Raji (cell line): Measurements from ENCODE around the gene CFAP61.

Experiments used
- POLR2A ChIP-seq: IDR thresholded peaks from 2 replicates; pipeline ENCODE4 v1.6.1; 2011; ENCODE audit warnings: low read depth, low read length, control low read depth; ENCODE audit not compliant: insufficient read depth

The CFAP61 gene, protein sequence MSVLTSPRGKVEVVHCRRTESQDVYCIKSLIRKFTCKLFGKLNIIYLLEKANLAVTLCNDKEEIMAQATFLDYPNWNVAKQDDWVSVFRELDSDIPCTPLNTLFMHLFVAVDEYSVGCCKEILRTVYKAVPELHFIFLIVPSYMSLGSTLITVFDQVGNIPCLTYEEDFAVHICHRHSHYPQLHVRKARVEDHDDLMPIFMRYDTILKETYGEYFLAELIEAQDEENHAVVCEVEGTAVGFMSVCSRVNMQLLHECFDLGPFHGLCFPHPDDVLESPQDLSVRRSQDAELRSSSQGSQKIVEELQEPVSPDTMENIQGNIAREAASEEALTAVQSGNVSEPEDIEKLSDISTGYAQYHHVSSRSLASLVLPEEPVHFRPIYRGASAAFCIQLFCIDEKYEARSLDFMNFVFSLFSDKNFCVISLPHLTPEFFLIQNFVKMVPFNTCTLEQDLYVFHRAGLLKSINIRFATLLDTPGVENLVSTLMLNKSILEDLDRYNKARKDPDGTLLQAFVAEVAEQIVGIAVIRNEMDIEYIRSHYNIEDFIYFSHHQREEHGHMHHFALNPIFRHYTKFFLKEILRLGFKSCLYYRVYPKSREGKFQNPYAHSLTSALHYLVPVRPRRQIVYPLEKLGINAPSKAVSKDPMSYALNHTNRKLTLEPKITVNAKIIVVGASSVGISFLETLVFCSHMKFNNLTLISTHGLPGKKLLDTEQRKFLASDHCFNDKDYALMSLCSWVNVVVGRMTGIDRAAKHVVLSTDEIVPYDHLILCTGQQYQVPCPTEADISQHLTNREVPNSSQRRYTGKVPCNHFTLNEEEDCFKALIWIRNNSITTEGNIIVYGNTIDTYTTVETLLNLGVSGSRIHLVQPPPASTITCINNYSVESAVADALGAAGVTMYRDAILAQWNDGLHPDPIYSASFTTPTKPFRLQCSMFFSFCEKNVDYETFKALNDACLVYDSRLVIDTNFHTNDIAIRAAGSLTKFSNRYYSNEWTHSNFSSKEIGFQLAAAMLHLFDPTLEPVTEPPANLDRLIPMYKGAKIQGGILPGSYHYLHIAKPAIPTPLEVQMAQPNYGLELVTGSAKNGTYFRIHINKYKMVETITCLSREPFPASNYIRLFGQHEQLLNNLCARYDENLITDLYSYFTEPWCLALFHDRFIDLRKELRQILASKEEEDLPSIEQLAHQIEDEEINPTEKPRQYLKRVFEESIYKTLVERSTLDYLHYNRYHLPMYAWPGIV

DNA sequence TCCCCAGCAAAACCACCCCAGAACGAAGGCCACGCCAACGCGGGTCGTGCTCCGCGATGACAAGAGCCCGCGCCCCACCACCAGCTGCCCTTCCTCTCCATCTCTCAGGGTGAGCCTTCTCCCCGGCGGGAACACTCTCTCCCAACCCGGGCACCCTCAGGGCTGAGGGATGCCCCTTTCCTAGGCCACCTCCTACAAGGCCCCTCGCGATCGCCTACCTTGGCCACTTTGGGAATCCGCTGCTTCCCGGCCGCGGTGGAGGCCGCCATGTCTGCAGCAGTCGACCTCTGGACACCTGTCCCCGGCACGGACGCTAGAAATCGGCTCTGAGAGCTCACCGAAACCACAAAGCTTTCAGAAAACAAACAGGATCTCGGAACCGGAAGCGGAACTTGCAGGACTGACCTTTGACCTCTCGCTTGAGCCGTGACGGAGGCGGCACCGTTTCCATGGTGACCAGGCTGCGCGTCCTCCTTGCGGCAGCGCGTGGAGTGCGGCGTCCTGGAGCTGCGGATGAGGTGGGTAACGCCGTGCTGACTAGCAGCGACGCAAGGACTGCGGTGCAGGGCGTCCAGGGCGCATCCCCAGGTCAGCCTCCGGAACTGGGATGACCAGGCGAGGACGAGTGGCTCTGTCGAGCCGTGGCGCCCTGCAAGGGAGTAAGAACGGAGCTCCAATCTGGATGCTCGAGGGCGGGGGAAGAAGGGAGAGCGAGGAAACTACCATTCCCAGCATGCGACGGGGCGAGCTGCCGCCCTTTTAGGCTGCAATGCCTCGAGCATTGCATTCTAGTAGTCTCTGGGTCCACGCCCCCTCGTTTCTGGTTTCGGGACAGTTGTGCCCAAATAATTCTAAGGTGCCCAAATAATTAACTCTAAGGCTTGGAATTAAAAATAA is at the start of gene CFAP61, which contains the start of gene CRNKL1:
TSS of gene CFAP61 (plus strand) at position 459 of the 897 bp plus-strand sequence. CDS start 4,122 bp downstream, outside the sequence.
TSS of gene CRNKL1 (minus strand) at position 393 of the 897 bp plus-strand sequence. CDS start at position 269, 124 bp downstream.
- TF ChIP-seq POLR2A = peak; percentile 71

GRCh38 chr20:20003031-20003954 is 49.0 kb upstream of the CFAP61 start:
- TF ChIP-seq POLR2A = no peak

- no peak for TF ChIP-seq POLR2A
Observed at GRCh38 chr20:20005342-20005741, 47.0 kb upstream of the CFAP61 start.

DNA sequence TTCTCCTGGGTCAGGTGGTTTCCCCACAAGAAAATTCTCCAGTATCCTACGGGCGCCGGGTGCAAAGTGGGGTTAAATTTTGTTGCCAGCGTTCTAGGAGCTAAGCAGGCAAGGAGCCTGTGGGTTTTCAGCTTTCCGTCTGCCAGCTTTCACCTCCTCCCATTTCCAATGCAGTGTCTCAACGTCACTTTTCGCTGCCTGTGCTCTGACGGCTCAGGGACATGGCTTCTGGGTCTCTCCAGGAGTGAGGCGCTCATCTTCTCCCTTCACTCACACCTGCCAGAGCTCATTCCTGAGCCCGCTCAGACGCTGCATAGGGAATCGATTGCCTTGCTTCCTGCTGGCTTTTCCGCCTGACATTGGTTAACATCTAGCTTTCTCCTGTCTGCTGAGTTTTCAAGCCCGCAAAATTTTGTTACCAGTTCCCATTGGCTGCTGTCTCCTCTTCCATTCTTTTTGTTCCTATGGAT is 42.5 kb upstream of the CFAP61 start:
- no peak for TF ChIP-seq POLR2A

GRCh38 chr20:20010639-20011500 is 41.5 kb upstream of the CFAP61 start:
- TF ChIP-seq POLR2A = no peak

DNA sequence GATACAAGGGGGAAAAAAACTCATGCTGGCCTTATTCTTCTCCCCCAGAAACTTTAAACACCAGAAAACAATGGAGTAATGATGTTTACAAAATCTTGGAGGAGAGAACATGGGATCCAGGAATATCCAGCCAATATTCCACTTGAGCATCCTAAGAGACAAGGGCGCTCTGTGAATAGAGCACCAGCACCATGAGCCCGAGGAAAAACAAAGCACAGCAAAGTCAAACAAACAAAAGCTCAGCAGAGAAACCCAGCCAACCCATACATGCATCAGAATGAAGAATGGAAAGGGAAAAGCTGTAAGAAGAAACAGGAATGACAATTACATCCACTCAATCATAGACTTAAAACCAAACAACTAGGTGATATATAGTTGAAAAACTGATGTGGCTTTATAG is 39.8 kb upstream of the CFAP61 start:
- TF ChIP-seq POLR2A = no peak

DNA sequence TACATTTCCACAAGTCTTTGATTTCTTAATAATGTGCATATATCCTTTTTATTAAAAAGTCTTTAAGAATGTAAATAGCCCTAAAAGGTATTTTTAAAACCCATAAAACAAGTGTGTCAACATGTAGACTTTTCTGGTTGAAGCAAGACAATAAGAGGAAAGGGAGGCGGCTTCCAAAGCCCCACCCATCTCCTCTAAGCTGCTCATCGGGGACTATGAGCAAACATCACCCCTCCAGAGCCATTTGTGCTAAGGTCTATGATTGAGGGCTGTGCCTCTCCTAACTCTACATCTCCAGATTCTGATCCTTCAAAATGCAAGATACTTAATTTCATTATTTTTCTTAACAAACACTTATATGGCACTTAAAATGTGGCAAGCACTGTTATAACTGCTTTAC is 37.7 kb upstream of the CFAP61 start:
- no peak for TF ChIP-seq POLR2A

DNA sequence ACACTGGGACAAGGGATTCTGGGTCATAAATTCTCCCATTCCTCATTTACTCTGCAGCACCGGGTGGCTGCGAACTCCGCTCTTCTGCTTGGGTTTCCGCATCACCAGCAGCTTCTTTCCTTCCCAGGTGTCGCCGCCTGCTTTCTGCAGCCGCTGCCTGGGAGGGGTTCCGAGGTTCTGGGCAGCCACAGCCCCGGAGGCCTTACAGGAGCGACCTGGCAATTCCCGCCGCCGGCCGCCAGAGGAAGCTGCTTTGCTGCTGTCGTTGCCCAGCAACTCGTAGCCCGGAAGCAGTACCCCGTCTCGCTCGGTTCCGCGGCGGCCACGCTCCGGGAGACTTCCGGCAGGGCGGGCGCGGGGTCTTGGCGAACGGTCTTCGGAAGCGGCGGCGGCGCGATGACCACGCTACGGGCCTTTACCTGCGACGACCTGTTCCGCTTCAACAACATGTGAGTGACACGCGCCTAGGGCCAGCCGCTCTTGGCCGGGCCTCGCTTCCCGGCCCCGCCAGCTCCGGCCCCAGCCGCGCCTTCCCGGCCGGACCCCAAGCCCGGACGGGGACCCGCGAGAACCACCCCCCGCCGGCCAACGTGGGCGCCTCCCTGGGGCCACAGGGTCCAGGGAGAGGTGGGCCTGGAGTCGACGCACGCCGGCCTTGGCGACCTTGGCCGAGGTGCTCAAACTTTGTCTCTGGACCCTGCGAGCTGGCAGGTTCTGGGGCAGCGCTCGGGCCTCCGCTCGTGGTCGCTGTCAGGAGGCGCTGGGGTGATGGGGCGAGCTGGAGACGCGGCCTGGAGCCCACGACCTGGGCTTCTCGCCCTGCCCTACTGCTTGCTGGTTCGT is 35.1 kb upstream of the CFAP61 start, which contains the start of gene NAA20:
TSS of gene NAA20 (plus strand) at position 362 of the 843 bp plus-strand sequence. CDS start at position 397, 35 bp downstream.
- TF ChIP-seq POLR2A = peak; percentile 64

DNA sequence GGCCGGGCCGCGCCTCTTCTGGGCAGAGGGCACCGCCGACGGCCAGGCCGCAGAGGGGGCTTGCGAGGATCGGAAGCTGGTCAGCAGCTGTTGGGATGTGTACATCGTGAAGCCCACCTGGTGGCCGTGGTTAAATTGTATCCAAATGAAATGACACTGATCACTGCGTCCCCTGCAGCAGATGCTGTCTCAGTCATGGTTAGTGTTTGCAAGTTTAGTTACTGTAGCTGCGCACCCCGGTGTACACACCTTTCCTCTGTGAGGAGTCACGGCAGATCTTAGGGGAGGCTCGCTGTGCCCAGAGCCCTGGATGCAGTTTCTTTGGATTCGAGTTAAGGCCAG is 34.5 kb upstream of the CFAP61 start:
- TF ChIP-seq POLR2A = no peak

DNA sequence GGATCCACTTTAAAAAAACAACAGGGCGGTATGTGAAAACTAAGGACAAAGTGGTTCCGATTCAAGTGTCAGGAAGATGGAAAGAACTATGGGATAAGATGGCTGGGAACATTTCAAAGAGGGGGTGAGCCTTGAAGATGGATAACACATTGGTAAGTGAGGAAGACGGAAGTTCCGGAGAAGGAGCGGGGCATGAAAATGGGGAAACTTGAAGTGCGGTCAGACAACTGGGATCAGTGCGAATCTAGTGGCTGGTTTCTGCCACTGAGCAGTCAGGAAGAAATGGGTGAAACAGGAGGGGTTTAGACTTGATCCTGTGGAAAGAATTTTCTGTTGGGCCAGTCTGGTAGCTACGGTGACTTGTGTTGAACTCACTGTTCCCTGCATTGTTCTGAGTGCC is 34.0 kb upstream of the CFAP61 start:
- no peak for TF ChIP-seq POLR2A

DNA sequence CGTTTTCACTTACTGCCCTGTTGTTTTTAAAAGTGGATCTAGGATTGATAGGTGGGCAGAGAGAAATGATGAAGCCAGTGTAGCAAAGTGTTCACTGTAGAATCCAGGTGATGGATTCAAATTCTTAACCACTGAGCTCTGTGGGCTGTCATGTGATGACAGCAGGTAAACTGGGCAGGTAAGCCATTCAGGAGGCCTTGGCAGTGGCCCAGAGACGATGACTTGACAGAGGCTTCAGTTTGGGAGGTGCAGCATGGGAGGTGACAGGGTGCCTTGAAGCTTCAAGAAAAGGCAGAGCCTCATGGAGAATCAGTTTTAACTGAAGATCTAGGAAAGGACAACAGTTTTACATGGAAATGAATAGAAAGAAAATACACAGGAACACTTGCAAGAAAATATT is 33.2 kb upstream of the CFAP61 start:
- no peak for TF ChIP-seq POLR2A

DNA sequence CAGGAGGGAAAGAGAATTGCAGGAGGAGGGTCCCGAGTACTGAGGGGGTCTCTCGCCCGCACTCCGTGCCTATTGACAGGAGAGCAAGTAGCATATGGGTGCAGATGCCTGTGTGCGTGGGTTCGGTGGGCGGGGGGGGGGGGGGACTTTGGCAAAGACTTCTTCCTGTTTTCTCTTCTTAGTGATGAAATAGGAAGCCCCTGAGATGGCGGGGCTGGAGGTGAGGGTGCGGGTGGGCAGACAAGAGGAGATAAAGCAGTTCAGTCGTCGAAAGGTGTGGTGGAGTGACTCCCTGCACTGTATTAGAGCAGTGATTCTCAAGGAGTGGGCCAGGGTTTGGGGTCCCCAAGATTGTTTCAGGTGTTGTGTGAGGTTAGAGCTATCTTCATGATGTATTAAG is 31.4 kb upstream of the CFAP61 start:
- no peak for TF ChIP-seq POLR2A
